ENCODE results near the gene BMI1. TPM values are rescaled to one million over a fixed set of nuclear protein-coding genes. Genes with fewer than 3 reads are reported as not detected.

The BMI1 gene
- 42.6 and 44.3 TPM in 2 replicates for total RNA-seq

DNA sequence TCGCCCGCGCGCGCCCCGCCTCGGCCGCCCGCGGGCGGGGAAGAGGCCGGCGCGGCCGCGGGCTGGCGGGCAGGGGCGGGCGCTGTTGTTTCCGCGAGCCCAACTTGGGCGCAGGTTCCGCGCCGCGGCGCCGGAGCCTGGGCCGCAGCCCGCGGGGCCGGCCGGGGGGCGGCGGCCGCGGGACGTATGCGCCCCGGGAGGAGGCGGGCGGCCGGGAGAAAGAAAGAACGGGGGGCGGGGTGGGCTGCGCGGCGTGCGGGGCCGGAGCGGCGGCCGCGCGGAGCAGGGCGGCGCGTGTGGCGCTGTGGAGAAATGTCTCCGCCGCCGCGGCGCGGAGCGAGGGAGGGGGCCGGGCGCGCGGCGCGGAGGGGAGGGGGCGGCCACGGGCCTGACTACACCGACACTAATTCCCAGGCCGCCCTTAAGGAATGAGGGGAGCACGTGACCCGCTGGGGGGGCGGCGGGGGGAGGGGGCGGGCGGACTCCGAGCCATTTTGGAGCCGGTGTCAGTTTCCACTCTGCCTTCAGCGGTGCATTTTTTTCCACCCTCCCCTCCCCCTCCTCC, at the start of gene BMI1:
Gene BMI1 (plus strand): TSS at position 509 of the 565 bp plus-strand sequence. CDS start 5,351 bp downstream, outside the sequence.

DNA sequence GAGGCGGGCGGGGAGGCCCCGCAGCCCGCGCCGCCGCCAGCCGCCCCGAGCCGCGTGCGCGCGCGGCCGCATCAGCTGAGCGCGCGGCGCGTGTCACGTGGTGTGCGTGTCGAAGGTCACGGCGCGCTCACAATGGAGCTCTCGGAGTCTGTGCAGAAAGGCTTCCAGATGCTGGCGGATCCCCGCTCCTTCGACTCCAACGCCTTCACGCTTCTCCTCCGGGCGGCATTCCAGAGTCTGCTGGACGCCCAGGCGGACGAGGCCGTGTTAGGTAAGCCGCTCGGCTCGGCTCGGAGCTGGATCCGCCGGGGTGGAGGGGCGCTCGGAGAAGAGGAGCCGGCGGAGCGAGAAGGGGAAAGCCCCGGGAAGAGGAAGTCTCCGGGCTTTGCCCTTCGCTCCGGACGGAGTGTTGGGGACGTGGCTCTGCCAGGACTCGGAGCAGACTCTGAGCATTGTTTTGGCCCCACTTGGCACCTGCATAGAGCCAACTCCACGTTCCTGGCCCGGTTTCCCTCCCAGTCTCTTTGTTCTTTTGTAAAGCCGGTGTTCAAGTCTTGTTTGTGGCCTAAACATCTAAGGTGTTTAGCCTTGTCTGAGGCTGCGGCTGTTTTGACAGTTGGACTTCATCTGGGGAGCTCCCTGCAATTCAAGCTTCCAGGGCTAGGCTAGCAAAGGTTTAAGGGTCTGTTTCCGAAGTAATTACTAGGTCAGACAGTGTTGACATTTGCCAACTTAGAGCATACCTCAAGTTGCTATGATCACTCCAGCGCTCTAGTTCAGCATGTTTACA, 4.4 kb upstream of the BMI1 start, which contains the start of gene COMMD3:
Gene COMMD3 (plus strand): TSS at position 103 of the 790 bp plus-strand sequence. CDS start 30 bp downstream, at position 133.

DNA sequence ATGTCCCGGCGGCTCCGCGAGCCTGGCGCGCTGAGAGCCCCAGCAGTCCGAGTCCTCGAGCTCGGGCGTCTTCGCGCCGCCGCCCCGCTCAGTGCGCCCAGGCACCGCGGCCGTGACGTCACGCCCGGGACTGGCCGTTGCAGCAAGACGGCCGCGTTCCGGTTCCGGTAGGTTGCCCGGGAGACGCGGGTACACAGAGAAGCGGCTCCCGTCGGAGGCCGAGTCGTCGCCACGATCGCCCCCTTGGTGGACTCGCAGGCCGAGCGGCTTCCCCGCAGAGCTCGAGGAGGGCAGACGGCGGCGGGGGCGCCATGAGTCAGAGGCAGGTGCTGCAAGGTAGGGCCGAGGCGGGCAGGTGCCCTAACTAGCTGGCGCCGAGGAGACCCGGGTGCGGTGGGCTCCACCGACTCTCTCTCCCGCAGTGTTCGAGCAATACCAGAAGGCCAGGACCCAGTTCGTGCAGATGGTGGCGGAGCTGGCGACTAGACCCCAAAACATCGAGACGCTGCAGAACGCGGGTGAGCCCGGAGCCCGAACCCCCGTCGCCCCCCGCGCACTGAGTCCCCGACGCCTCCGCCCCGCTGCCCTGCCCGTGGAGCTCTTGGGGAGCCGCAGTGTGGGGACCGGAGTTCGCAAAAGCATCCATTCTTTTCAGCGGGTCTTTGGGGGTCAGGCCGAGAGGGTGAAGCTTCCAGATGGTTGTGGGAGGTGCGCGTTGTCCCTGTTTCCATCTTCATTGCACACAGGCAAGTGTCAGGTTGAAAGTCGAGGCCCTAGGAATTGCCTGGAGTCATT, 24.6 kb downstream of the BMI1 start, which contains the start of gene SPAG6:
Gene SPAG6 (plus strand): TSS at position 196 of the 795 bp plus-strand sequence. CDS start 116 bp downstream, at position 312.

Small RNA genes within 50 kb of the gene (small RNA-seq; reads per million reads assigned to genes)
- gene AL158211.3 = not detected

Other genes starting within 250 kb of the BMI1 start
- gene EBLN1, start 103.1 kb upstream of the BMI1 start, total RNA-seq = not detected in 2 replicates
- gene COMMD3, start 4.7 kb upstream of the BMI1 start, total RNA-seq = 28.1 and 30.3 TPM in 2 replicates
- gene SPAG6, start 24.4 kb downstream of the BMI1 start, total RNA-seq = not detected in 2 replicates